VCaP (cell line): ENCODE data around the gene LDB3.

Experiments
- H3K27ac ChIP-seq: fragments of 450-650 bp; 2 replicates; pipeline ENCODE4 v1.5.1; 2017
- TF ChIP-seq, protein P1 (sequence below): fragments of 450-650 bp; conservative IDR thresholded peaks from 2 replicates; pipeline ENCODE4 v1.5.1; 2017; ENCODE audit warnings: mild to moderate bottlenecking, moderate library complexity

The LDB3 gene, protein sequence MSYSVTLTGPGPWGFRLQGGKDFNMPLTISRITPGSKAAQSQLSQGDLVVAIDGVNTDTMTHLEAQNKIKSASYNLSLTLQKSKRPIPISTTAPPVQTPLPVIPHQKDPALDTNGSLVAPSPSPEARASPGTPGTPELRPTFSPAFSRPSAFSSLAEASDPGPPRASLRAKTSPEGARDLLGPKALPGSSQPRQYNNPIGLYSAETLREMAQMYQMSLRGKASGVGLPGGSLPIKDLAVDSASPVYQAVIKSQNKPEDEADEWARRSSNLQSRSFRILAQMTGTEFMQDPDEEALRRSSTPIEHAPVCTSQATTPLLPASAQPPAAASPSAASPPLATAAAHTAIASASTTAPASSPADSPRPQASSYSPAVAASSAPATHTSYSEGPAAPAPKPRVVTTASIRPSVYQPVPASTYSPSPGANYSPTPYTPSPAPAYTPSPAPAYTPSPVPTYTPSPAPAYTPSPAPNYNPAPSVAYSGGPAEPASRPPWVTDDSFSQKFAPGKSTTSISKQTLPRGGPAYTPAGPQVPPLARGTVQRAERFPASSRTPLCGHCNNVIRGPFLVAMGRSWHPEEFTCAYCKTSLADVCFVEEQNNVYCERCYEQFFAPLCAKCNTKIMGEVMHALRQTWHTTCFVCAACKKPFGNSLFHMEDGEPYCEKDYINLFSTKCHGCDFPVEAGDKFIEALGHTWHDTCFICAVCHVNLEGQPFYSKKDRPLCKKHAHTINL

DNA sequence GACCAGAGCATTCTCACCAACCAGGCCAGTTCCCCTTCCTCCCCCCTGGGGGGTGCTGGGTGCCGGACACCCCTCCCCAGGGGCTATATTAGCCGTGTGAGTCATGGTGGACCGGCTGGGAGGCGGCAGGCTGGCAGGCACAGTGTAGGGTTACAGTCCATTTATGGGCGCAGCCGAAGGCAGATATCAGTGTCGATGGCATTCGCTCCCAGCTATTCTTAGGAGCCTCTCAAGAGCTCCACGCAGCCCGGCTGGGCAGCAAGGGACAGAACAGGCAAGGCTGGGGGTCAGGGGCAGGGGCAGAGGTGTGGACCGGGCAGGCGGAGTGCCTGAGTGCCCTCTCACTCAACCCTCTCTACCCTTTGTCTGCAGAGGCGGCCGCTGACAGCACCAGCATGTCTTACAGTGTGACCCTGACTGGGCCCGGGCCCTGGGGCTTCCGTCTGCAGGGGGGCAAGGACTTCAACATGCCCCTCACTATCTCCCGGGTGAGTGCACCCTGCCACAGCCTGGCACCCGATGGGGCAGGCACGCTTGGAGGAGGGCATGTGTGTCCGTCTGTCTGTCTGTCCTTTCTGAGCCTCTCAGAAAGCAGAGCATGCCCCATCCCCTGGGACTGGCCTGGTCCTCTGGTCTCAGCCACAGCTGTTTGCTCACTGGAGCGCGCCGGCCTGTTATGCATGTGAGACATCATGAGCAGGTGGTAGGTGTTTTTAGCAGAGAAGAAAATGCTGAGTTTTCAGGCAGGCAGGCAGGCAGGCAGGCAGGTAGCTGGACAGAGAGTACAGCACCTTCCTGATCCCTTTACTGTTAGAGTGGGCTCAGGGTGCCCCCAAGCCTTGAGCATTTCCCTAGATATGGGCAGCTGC is at the start of gene LDB3:
LDB3 (plus strand) TSS at position 215 of the 869 bp plus-strand sequence; CDS start at position 396, 181 bp downstream.
- TF ChIP-seq, protein P1, sequence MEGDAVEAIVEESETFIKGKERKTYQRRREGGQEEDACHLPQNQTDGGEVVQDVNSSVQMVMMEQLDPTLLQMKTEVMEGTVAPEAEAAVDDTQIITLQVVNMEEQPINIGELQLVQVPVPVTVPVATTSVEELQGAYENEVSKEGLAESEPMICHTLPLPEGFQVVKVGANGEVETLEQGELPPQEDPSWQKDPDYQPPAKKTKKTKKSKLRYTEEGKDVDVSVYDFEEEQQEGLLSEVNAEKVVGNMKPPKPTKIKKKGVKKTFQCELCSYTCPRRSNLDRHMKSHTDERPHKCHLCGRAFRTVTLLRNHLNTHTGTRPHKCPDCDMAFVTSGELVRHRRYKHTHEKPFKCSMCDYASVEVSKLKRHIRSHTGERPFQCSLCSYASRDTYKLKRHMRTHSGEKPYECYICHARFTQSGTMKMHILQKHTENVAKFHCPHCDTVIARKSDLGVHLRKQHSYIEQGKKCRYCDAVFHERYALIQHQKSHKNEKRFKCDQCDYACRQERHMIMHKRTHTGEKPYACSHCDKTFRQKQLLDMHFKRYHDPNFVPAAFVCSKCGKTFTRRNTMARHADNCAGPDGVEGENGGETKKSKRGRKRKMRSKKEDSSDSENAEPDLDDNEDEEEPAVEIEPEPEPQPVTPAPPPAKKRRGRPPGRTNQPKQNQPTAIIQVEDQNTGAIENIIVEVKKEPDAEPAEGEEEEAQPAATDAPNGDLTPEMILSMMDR, result no peak
- no peak within 1 kb of the TSS for H3K27ac ChIP-seq

DNA sequence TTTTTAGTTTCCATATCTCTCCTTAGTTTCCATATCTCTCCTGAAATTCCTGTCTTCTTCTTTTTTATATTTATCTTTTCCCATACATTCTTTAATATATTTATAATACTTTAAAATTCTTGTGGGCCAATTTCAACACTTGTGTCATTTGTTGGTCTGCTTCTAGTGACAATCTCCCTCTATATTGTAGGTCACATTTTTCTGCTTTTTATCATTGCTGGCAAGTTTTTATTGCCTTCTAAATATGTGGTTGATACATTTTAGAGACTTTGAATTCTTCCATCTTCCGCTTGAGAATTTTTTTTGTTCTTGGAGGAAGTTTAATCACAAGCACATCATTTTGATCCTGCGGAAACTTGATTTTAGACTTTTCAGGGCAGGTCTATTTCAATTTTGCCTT is 40.0 kb upstream of the LDB3 start:
- H3K27ac ChIP-seq, result no peak overlapping the region
- TF ChIP-seq, protein P1, result no peak

DNA sequence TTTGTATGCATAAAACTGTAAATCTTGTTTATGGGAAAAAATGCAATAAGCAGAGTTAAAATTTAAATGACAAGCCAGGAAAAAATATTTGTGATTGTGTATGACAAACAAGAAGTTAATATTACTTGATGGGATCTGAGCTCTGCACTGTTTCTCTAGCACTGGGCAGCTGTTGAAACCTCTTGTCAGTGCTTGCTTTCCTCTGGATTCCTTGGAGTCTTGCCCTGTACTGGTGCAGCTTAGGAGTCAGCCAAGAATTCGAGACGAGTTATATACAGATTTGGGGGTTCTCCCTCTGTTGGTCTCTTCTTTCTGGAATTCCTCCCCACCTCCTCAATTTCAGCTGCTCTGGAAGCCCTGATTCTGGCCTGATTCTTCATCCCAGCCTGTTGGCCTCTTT is 38.2 kb upstream of the LDB3 start:
- no peak overlapping the region for H3K27ac ChIP-seq
- TF ChIP-seq, protein P1, result no peak

DNA sequence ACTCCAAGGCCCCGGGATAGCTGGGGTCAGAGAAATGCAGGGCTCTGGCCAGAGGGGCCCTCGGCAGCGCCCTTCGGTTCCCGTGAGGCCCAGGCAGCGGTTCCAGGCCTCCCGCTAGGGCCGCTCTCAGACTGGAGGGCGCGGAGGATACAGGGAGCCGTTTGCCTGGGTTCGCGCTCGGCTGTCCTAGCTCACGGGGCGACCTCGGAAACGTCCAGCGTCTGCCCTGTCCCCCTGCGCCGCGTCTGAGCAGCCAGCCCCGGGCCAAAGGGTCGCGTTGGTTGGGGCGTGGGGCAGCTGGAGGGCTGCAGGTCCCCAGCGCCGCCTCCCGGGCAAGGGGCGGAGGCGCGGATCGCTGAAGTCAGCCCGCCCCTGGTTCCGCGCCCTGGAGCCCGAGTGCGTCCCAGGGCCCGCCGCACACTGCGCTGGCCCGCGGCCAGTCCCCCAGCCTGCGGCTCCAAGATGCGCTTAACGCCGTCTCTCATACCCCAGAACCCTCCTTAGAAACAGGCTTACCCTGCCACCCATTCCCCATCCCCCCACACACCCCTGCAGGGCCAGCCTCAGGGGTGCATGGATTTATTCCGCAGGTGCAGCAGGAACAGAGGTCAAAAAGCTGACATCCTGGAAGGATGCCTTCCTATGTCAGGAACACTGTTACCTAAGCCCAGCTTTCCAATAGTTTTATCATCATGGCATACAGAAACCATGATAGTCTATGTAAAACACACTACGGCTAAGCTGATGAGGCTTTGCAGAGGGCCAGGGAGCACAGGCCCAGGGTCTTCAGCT is 36.1 kb upstream of the LDB3 start:
- TF ChIP-seq, protein P1, result peak; percentile 65

DNA sequence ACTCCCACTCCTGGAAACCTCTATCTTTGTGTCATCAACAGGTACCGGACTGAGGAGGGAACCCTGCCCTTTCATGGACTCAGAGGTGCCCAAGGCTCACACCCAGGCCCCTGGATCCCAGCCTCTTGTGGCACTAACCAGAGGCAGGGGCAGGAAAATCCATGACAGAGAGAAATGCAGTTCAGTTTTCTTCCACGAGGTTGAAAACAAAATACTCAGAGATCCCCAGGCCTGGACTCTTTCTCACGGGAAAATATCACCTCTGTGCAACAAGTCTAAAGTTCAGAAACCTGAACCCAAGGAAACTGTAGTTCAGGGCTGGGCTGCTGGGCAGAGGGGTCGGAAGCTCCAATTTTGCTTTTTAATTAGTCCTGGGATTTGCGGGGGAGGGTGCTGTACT is 35.4 kb upstream of the LDB3 start:
- H3K27ac ChIP-seq, result no peak overlapping the region
- TF ChIP-seq, protein P1, result no peak

More for the DNA sequence above, 36.1 kb upstream of the LDB3 start:
- peak overlapping the region; percentile 43; the same call in 1 of the 2 replicates for H3K27ac ChIP-seq

DNA sequence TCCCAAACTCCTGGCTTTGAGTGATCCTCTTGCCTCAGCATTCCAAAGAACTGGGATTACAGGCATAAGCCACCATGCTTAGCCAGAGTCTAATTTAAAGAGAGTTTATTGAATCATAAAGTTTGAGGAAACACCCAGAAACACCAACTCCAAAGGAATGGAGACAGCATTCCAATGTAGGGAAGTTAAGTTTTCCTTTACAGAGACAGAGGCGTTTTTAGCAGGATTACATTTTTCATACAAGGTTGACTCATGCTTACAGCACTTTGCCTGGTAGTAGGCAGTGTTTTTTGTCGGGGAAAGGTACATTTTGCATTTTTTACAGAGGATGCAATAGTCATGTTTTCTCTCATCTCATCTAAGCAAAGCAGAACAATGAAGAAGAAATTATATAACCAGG is 32.9 kb upstream of the LDB3 start:
- H3K27ac ChIP-seq, result no peak overlapping the region
- TF ChIP-seq, protein P1, result no peak
